ENCODE results near the gene TSC22D2.

DNA sequence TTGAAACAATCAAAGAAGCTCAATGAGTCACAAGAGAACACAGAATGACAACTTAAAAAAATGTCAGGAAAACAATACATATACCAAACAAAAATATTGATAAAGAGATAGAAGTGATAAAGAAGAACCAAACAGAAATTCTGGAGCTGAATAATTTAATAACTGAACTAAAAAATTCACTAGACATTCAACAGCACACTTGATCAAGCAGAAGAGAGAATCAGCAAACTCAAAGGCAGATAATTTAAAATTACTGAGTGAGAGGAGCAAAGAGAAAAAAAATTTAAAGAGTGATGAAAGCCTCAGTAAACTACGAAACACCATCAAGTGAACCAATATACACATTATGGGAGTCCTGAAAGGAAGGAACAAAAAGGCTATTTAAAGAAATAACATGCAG lies 76.3 kb downstream of the TSC22D2 start:
- TF ChIP-seq POLR2A (IDR thresholded peaks at IDR 0.05) = no peak
- TF ChIP-seq, protein P1, sequence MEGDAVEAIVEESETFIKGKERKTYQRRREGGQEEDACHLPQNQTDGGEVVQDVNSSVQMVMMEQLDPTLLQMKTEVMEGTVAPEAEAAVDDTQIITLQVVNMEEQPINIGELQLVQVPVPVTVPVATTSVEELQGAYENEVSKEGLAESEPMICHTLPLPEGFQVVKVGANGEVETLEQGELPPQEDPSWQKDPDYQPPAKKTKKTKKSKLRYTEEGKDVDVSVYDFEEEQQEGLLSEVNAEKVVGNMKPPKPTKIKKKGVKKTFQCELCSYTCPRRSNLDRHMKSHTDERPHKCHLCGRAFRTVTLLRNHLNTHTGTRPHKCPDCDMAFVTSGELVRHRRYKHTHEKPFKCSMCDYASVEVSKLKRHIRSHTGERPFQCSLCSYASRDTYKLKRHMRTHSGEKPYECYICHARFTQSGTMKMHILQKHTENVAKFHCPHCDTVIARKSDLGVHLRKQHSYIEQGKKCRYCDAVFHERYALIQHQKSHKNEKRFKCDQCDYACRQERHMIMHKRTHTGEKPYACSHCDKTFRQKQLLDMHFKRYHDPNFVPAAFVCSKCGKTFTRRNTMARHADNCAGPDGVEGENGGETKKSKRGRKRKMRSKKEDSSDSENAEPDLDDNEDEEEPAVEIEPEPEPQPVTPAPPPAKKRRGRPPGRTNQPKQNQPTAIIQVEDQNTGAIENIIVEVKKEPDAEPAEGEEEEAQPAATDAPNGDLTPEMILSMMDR (IDR thresholded peaks at IDR 0.05) = no peak

All from thyroid gland (tissue), 4 donors.